ENCODE measurements around the gene LIN9. TPM values are rescaled to one million over a fixed set of nuclear protein-coding genes. Genes with fewer than 3 reads are reported as not detected.

Gene LIN9
- polyA plus RNA-seq, 1 experiment: 2.1 TPM

DNA sequence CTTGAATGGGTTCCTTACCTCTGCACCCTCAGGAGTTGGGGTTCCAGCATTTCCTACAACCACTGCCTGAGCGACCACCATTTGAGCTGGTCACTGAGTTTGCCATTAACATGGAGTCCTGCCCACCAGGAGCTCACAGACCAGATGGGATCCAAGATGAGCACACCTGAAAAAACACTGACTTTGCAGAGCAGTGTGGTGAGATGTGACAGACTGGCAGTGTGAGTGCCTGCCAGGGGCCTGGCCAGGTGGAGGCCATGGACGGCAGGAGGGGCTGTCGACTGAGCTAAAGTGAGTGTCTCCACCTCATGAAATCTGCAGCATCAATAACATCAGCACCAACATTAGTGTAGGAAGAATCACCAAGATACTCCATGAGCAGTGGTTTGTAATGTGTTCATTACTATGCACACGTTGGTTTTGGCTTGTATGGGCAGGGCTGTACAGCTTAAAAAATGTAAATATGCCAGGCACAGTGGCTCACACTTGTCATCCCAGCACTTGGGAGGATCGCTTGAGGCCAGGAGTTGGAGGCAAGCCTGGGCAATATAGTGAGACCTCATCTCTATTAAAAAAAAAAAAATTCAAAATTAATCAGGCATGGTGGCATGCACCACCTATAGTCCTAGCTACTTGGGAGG, 97.7 kb downstream of the LIN9 start:
- H3K4me3 ChIP-seq (ENCODE audit: low read depth, low read length): no peak overlapping the region
- TF ChIP-seq, protein P1, sequence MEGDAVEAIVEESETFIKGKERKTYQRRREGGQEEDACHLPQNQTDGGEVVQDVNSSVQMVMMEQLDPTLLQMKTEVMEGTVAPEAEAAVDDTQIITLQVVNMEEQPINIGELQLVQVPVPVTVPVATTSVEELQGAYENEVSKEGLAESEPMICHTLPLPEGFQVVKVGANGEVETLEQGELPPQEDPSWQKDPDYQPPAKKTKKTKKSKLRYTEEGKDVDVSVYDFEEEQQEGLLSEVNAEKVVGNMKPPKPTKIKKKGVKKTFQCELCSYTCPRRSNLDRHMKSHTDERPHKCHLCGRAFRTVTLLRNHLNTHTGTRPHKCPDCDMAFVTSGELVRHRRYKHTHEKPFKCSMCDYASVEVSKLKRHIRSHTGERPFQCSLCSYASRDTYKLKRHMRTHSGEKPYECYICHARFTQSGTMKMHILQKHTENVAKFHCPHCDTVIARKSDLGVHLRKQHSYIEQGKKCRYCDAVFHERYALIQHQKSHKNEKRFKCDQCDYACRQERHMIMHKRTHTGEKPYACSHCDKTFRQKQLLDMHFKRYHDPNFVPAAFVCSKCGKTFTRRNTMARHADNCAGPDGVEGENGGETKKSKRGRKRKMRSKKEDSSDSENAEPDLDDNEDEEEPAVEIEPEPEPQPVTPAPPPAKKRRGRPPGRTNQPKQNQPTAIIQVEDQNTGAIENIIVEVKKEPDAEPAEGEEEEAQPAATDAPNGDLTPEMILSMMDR (IDR thresholded peaks at IDR 0.05; ENCODE audit: insufficient read depth, low read depth, low read length): no peak
- ChIA-PET CTCF (interaction anchor here (0.7 to 3.7 kb wide), 3 partner anchors 14 to 86 kb away, joined by 3 to 9 read pairs (median 5); no protein-coding TSS in a partner anchor), POLR2A (interaction anchor here (0.5 kb wide), 1 partner anchor 196 kb away, joined by 5 read pairs; no protein-coding TSS in a partner anchor)
- DNase-seq (ENCODE audit: low read depth): no peak
- H3K36me3 ChIP-seq (ENCODE audit: control insufficient read depth, insufficient read depth, low read length): no peaks in the 10 kb centered on the region
- H3K27me3 ChIP-seq (ENCODE audit: control insufficient read depth, insufficient read depth, low read length): peaks cover 8% of the 10 kb centered on the region

DNA sequence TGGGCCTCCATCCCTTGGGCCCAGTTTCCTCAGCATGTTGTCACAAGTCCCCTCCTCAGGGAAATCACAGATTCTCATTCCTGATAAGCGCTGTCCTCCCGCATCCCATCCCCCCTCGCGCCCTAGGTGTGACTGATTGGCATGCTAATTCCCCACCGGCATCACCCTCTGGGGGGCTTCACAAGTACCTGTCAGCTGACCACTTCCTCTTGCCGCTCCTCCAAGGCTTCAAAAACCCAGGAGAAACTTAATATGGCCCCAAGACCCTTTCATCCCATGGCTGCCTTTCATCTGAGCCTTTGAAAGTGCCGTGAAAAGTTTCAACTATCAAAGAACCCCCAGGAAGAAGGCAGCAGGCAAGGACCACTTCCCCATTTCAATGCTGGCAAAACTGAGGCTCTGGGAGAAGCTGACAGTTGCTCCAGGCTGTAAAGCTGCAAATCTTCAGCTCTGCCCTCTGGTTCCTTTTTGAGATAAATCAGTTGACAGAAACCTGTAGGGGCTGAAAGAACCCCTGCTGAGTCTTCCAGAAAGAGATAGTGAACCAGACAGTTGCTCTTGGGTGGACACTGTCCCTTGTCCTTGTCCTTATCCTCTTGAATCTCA, 98.3 kb downstream of the LIN9 start:
- Histone ChIP-seq H3K36me3 (ENCODE audit: control insufficient read depth, insufficient read depth, low read length) (no peaks in the 10 kb centered on the region), H3K27me3 (ENCODE audit: control insufficient read depth, insufficient read depth, low read length) (peaks cover 8% of the 10 kb centered on the region), H3K4me3 (ENCODE audit: low read depth, low read length) (no peak overlapping the region)
- TF ChIP-seq, protein P1 (IDR thresholded peaks at IDR 0.05; ENCODE audit: insufficient read depth, low read depth, low read length): no peak
- ChIA-PET POLR2A (interaction anchor here (0.5 kb wide), 1 partner anchor 196 kb away, joined by 5 read pairs; no protein-coding TSS in a partner anchor), CTCF (interaction anchor here (0.7 to 3.7 kb wide), 3 partner anchors 14 to 85 kb away, joined by 3 to 9 read pairs (median 5); no protein-coding TSS in a partner anchor)
- DNase-seq (ENCODE audit: low read depth): no peak

DNA sequence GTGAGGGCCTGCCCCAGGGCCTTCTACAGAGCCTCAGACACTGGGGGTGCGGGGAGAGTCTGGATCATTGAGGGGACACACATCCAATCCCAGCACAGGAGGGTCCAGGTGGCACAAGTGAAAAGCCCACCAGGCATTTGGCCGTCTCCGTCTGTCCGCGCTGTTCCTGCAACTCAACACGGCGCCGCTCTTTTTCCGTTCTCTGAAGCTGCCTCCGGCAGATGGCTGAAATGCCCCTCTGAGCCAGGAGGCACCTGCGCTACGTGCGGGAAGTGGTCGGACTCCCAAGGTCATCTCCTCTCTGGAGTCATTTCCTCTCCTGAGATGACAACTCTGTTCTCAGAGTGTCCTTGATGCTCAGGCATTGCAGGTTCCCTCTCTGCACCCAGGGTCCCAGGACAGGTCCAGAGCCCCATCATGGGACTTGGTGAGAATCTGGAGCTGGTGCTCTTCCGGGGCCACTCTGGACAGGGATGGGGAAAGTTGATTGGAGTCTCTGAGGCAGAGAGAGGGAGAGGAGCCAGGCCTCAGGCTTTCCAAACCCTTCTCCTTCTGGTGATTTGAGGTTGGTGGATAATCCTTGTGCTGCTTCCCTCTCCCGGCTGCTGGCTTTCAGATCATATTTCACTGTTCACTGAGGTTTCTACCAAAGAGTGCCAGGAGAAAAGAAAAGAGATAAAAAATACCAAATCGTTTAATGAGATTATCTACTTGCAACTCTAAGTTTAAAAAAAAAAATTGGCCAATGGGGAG, 99.5 kb downstream of the LIN9 start:
- Histone ChIP-seq H3K36me3 (ENCODE audit: control insufficient read depth, insufficient read depth, low read length) (no peaks in the 10 kb centered on the region), H3K4me3 (ENCODE audit: low read depth, low read length) (no peak overlapping the region), H3K27me3 (ENCODE audit: control insufficient read depth, insufficient read depth, low read length) (peaks cover 8% of the 10 kb centered on the region)
- TF ChIP-seq, protein P1 (IDR thresholded peaks at IDR 0.05; ENCODE audit: insufficient read depth, low read depth, low read length): no peak
- ChIA-PET POLR2A (no interaction called here), CTCF (interaction anchor here (1.5 kb wide), 1 partner anchor 84 kb away, joined by 3 read pairs; no protein-coding TSS in a partner anchor)
- no peak for DNase-seq (ENCODE audit: low read depth)

DNA sequence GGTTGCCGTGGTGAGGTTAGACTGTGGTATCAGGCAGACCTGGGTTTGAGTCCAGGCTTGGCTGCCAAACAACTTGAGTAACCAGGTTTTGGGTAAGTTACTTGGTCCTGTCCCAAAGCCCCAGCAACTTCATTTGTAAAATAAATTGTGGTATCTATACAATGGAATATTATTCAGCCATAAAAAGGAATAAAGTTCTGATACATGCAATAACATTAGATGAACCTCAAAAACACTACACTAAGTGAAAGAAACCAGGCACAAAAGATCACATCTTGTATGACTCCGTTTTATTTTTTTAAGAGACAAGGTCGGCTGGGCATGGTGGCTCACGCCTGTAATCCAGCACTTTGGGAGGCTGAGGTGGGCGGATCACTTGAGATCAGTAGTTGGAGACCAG, 101.9 kb downstream of the LIN9 start:
- POLR2A ChIA-PET: no interaction called here
- peaks cover 8% of the 10 kb centered on the region for H3K27me3 ChIP-seq (ENCODE audit: control insufficient read depth, insufficient read depth, low read length)
- H3K4me3 ChIP-seq (ENCODE audit: low read depth, low read length): no peak overlapping the region
- TF ChIP-seq, protein P1 (IDR thresholded peaks at IDR 0.05; ENCODE audit: insufficient read depth, low read depth, low read length): no peak
- DNase-seq (ENCODE audit: low read depth): no peak
- CTCF ChIA-PET: interaction anchor here (1.7 kb wide), 1 partner anchor 11 kb away, joined by 7 read pairs; no protein-coding TSS in a partner anchor
- H3K36me3 ChIP-seq (ENCODE audit: control insufficient read depth, insufficient read depth, low read length): no peaks in the 10 kb centered on the region

DNA sequence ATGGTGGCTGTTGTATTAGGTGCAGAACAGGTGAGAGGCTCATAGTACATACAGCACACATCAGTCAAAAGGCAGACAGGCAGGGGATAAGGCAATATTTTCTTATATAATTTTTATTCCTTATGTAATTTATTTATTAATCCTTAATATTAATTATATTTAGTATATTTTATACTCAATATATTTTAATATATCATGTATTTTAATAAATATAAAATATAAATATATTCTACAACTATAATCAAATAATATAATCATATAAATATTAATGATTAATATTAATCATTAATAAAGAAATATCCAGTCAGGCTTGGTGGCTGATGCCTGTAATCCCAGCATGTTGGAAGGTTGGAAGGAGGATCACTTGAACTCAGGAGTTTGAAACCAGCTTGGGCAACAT, 104.8 kb downstream of the LIN9 start:
- DNase-seq (ENCODE audit: low read depth): no peak
- ChIA-PET CTCF (interaction anchor here (0.8 kb wide), 1 partner anchor 79 kb away, joined by 4 read pairs; no protein-coding TSS in a partner anchor), POLR2A (interaction anchor here (0.6 kb wide), 1 partner anchor 135 kb away, joined by 6 read pairs; no protein-coding TSS in a partner anchor)
- Histone ChIP-seq H3K36me3 (ENCODE audit: control insufficient read depth, insufficient read depth, low read length) (no peaks in the 10 kb centered on the region), H3K27me3 (ENCODE audit: control insufficient read depth, insufficient read depth, low read length) (peaks cover 5% of the 10 kb centered on the region; the same call in 1 of the 2 replicates), H3K4me3 (ENCODE audit: low read depth, low read length) (no peak overlapping the region)
- TF ChIP-seq, protein P1 (IDR thresholded peaks at IDR 0.05; ENCODE audit: insufficient read depth, low read depth, low read length): no peak
